Skeletal muscle satellite cell (primary cell): Measurements from ENCODE around the gene ARHGAP10.

ENCODE experiments used
- H3K27me3 ChIP-seq: 2 replicates; pipeline ENCODE4 v1.7.0; 2013; ENCODE audit warnings: low read length; ENCODE audit not compliant: control insufficient read depth, insufficient read depth
- H3K36me3 ChIP-seq: 2 replicates; pipeline ENCODE4 v1.7.0; 2013; ENCODE audit warnings: mild to moderate bottlenecking, control low read depth, low read length; ENCODE audit not compliant: insufficient read depth
- H3K4me1 ChIP-seq: 2 replicates; pipeline ENCODE4 v1.7.0; 2013; ENCODE audit warnings: low read length; ENCODE audit not compliant: control insufficient read depth, insufficient read depth
- H3K4me2 ChIP-seq: 2 replicates; pipeline ENCODE4 v1.7.0; 2013; ENCODE audit warnings: mild to moderate bottlenecking, low read length
- H3K4me3 ChIP-seq: 2 replicates; pipeline ENCODE4 v1.7.0; 2013; ENCODE audit warnings: low read length
- H3K9ac ChIP-seq: 2 replicates; pipeline ENCODE4 v1.7.0; 2013; ENCODE audit warnings: mild to moderate bottlenecking, low read depth, low read length, moderate library complexity
- H3K9me3 ChIP-seq: replicated peaks from 2 replicates; pipeline ENCODE4 v1.7.0; 2013; ENCODE audit warnings: mild to moderate bottlenecking, control low read depth, low read length

Gene ARHGAP10

GRCh38 chr4:147833254-147833653 lies 101.4 kb downstream of the ARHGAP10 start:
- Histone ChIP-seq H3K4me3 (no peak overlapping the region), H3K4me2 (no peak overlapping the region), H3K27me3 (no peaks in the 10 kb centered on the region), H3K4me1 (peaks cover 72% of the 10 kb centered on the region), H3K36me3 (peaks cover 11% of the 10 kb centered on the region), H3K9ac (no peak overlapping the region), H3K9me3 (no peaks in the 10 kb centered on the region)

- H3K4me3 ChIP-seq = no peak overlapping the region
- no peaks in the 10 kb centered on the region for H3K9me3 ChIP-seq
- H3K27me3 ChIP-seq = no peaks in the 10 kb centered on the region
- peaks cover 11% of the 10 kb centered on the region for H3K36me3 ChIP-seq
- H3K4me1 ChIP-seq = peaks cover 67% of the 10 kb centered on the region
- no peak overlapping the region for H3K4me2 ChIP-seq
- H3K9ac ChIP-seq = no peak overlapping the region
Observed at GRCh38 chr4:147833741-147834140, 101.9 kb downstream of the ARHGAP10 start.

DNA sequence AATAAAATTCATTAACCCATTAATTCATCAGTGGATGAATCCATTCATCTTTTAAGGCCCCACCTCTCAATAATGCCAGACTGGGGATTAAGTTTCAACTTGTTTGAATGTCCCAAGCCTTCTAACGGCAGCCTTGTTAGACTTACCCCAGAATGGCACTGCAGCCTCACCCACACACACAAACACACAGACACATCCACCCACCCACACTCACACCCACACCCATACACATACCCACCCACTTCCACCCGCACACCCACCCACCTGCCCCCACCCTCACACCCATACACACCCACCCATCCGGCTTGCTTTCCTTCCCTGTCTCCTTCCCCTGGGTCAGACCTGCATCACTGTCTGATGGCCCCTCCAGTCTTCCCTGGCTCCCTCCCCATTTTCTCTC lies 102.6 kb downstream of the ARHGAP10 start:
- H3K9me3 ChIP-seq = no peaks in the 10 kb centered on the region
- H3K4me2 ChIP-seq = no peak overlapping the region
- no peak overlapping the region for H3K4me3 ChIP-seq
- H3K4me1 ChIP-seq = peaks cover 61% of the 10 kb centered on the region
- no peaks in the 10 kb centered on the region for H3K27me3 ChIP-seq
- no peak overlapping the region for H3K9ac ChIP-seq
- peaks cover 11% of the 10 kb centered on the region for H3K36me3 ChIP-seq

DNA sequence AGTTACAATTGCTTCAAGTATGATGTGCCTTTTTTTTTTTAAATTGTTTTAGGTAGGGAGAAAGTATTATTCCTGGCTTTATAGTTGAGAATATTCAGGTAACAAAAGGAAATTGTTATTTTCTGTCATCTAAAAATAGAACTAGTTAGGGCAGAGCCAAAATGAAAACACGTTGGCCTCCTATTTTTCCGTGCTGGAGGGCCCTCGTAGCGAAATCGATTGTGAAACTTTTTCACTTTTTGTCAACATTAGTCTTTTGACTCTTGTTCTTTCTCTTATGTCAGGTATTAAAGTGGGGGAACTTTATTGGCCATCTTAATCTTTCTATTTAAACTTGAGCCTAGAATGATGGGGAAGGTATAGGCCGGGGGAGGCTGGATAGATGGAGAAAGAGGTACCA lies 104.9 kb downstream of the ARHGAP10 start:
- H3K4me3 ChIP-seq = no peak overlapping the region

GRCh38 chr4:147837435-147837834 lies 105.5 kb downstream of the ARHGAP10 start:
- no peaks in the 10 kb centered on the region for H3K27me3 ChIP-seq
- peaks cover 38% of the 10 kb centered on the region for H3K4me1 ChIP-seq
- H3K9ac ChIP-seq = no peak overlapping the region
- H3K4me2 ChIP-seq = no peak overlapping the region
- H3K9me3 ChIP-seq = no peaks in the 10 kb centered on the region
- peaks cover 11% of the 10 kb centered on the region for H3K36me3 ChIP-seq
- H3K4me3 ChIP-seq = no peak overlapping the region

More for the DNA sequence above, 104.9 kb downstream of the ARHGAP10 start:
- H3K4me2 ChIP-seq = no peak overlapping the region
- H3K9me3 ChIP-seq = no peaks in the 10 kb centered on the region
- H3K9ac ChIP-seq = peak overlapping the region; percentile 73
- H3K4me1 ChIP-seq = peaks cover 38% of the 10 kb centered on the region
- H3K27me3 ChIP-seq = no peaks in the 10 kb centered on the region
- H3K36me3 ChIP-seq = peaks cover 11% of the 10 kb centered on the region

DNA sequence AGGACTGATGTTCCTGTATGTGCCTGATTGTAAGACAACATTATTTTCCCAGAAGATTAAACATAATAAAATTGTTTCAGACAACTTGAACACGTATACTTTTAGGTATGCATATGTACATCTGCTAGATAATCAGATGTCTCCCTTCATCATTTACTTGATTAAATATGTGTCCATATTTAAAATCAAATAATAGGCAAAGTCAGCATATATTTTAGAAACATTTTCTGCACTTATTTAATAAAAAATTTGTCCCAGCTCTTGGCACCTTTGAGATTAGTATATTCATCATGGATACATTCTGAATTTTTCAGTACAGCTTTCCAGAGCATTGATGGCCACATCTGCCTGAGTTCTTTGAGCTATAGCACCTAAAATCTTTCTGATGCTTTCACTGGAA lies 106.0 kb downstream of the ARHGAP10 start:
- Histone ChIP-seq H3K27me3 (no peaks in the 10 kb centered on the region), H3K9me3 (no peaks in the 10 kb centered on the region), H3K36me3 (peaks cover 7% of the 10 kb centered on the region), H3K9ac (no peak overlapping the region), H3K4me3 (no peak overlapping the region), H3K4me2 (no peak overlapping the region), H3K4me1 (peaks cover 38% of the 10 kb centered on the region)

- Histone ChIP-seq H3K9me3 (no peaks in the 10 kb centered on the region), H3K9ac (no peak overlapping the region), H3K27me3 (no peaks in the 10 kb centered on the region), H3K4me3 (no peak overlapping the region), H3K36me3 (no peaks in the 10 kb centered on the region), H3K4me1 (peaks cover 38% of the 10 kb centered on the region), H3K4me2 (no peak overlapping the region)
Observed at GRCh38 chr4:147839200-147839599, 107.3 kb downstream of the ARHGAP10 start.

GRCh38 chr4:147839663-147840062 lies 107.8 kb downstream of the ARHGAP10 start:
- H3K36me3 ChIP-seq = no peaks in the 10 kb centered on the region
- no peaks in the 10 kb centered on the region for H3K27me3 ChIP-seq
- H3K9me3 ChIP-seq = no peaks in the 10 kb centered on the region
- no peak overlapping the region for H3K4me2 ChIP-seq
- H3K4me3 ChIP-seq = no peak overlapping the region
- no peak overlapping the region for H3K9ac ChIP-seq
- H3K4me1 ChIP-seq = peaks cover 37% of the 10 kb centered on the region

GRCh38 chr4:147840838-147841738 lies 109.2 kb downstream of the ARHGAP10 start:
- Histone ChIP-seq H3K9me3 (no peaks in the 10 kb centered on the region), H3K27me3 (no peaks in the 10 kb centered on the region), H3K4me1 (peaks cover 25% of the 10 kb centered on the region), H3K4me2 (no peak overlapping the region), H3K36me3 (no peaks in the 10 kb centered on the region), H3K4me3 (no peak overlapping the region), H3K9ac (no peak overlapping the region)

- Histone ChIP-seq H3K9me3 (no peaks in the 10 kb centered on the region), H3K27me3 (no peaks in the 10 kb centered on the region), H3K4me3 (no peak overlapping the region), H3K4me2 (peak overlapping the region; percentile 45), H3K36me3 (peaks cover 6% of the 10 kb centered on the region), H3K4me1 (peaks cover 17% of the 10 kb centered on the region), H3K9ac (peak overlapping the region; percentile 50)
Observed at GRCh38 chr4:147842573-147842972, 110.7 kb downstream of the ARHGAP10 start.

DNA sequence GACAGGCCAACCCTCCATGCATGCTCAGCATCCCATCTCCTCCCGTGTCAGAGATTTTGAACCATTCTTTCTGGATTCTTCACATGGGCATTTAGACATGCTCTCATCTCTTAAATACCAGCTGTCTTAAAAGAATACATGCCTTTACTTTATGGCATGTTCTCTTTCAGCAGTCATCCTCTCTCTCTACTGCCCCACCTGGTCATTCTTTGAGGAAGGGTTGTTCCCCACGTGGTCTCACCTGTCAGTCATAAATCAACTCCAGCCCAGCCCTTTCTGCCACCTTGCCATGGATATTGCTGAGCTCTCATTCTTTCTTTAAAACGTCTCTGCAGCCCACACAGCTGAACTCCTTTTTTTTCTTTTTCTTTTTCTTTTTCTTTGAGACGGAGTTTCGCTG lies 111.3 kb downstream of the ARHGAP10 start:
- Histone ChIP-seq H3K27me3 (no peaks in the 10 kb centered on the region), H3K36me3 (peaks cover 8% of the 10 kb centered on the region), H3K9me3 (no peaks in the 10 kb centered on the region), H3K4me1 (peaks cover 17% of the 10 kb centered on the region), H3K4me3 (no peak overlapping the region), H3K4me2 (peak overlapping the region; percentile 43), H3K9ac (peak overlapping the region; percentile 20)

- Histone ChIP-seq H3K4me2 (no peak overlapping the region), H3K4me1 (peaks cover 17% of the 10 kb centered on the region), H3K36me3 (peaks cover 8% of the 10 kb centered on the region), H3K27me3 (no peaks in the 10 kb centered on the region), H3K9me3 (no peaks in the 10 kb centered on the region), H3K4me3 (no peak overlapping the region), H3K9ac (no peak overlapping the region)
Observed at GRCh38 chr4:147844781-147845180, 112.9 kb downstream of the ARHGAP10 start.
